Measurements from ENCODE around the gene GIPC2.
"Not testable (repeated sequence)": the region's sequence is repeated elsewhere in the genome, so short reads cannot be mapped to it uniquely, and the experiment has no call there.

GIPC2 gene

DNA sequence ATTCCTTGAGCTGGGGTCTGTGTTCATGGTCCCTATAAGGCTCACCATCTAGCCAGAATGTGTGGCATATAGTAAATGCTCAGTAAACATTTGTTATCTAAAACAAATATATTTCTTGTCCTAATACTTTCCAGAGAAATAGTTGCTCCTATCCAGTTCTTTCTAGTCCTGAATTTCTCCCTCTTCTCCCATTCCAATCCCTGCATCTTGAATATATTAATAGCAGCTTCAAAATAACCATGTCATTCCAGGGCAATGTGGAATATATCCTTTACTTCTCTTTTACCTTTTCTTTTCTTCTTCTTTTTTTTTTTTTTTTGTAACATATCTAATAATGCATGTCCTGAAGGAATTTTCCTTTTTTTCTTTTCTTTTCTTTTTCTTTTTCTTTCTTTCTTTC is 30.6 kb upstream of the GIPC2 start:
- Mint-ChIP-seq H3K36me3 (ENCODE audit: low read depth) (peaks cover 13% of the 10 kb centered on the region), H3K4me1 (ENCODE audit: low read depth) (peaks cover 2% of the 10 kb centered on the region), H3K27me3 (ENCODE audit: low read depth) (no peaks in the 10 kb centered on the region), H3K4me3 (no peak overlapping the region), H3K27ac (no peak overlapping the region), H3K9me3 (no peaks in the 10 kb centered on the region)
- no peak for DNase-seq (ENCODE audit: low spot score)

DNA sequence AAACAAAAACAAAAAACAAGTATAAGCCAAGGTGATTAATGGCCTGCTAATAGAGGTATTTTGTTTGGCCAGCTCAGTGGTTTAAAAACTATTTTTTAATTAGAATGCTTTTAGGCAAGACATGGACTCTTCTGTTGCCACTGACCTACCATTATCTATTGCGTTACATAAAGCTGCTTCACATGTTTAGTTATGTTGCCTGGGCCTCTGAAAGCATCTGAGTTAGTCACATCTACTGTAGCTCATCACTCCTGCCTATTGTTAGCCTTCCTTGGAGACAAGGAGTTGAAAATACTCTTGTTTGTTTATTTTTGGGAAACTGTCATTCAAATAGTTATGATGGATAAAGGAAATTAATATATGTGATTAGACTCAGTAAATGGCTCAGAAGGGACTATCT is 26.7 kb upstream of the GIPC2 start:
- H3K27ac Mint-ChIP-seq: no peak overlapping the region
- H3K4me1 Mint-ChIP-seq (ENCODE audit: low read depth): no peaks in the 10 kb centered on the region

DNA sequence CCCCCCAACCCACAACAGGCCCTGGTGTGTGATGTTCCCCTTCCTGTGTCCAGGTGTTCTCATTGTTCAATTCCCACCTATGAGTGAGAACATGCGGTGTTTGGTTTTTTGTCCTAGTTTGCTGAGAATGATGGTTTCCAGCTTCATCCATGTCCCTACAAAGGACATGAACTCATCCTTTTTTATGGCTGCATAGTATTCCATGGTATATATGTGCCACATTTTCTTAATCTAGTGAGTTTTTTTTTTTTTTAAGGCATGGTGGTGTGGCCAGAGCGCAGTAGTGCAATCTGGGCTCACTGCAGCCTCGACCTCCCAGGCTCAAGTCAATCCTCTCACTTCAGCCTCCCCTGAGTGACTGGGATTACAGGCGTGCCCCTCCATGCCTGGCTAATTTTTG is 24.6 kb upstream of the GIPC2 start:
- not testable (repeated sequence) for H3K36me3 Mint-ChIP-seq (ENCODE audit: low read depth); H3K9me3 Mint-ChIP-seq; H3K4me3 Mint-ChIP-seq; H3K27me3 Mint-ChIP-seq (ENCODE audit: low read depth); DNase-seq (ENCODE audit: low spot score); H3K4me1 Mint-ChIP-seq (ENCODE audit: low read depth); H3K27ac Mint-ChIP-seq

More for the DNA sequence above, 26.7 kb upstream of the GIPC2 start:
- no peaks in the 10 kb centered on the region for H3K27me3 Mint-ChIP-seq (ENCODE audit: low read depth)
- no peaks in the 10 kb centered on the region for H3K9me3 Mint-ChIP-seq
- no peak overlapping the region for H3K4me3 Mint-ChIP-seq
- H3K36me3 Mint-ChIP-seq (ENCODE audit: low read depth): peaks cover 7% of the 10 kb centered on the region
- DNase-seq (ENCODE audit: low spot score): no peak

DNA sequence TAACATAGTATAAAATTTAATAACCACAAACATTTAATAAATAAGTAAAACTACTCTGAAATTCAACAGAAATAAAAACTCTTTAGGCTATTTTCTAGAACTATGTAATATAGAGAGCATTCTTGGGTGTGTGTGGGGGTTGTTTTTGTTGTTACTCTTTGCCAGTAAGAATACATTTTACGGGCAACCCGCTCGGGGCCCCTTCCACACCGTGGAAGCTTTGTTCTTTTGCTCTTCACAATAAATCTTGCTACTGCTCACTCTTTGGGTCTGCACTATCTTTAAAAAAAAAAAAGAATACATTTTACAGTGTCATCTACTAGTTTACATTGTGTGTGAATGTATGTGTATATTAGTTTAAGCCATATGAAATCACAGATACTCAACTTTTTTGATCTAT is 16.0 kb upstream of the GIPC2 start:
- Mint-ChIP-seq H3K9me3 (no peaks in the 10 kb centered on the region), H3K27ac (no peak overlapping the region), H3K36me3 (ENCODE audit: low read depth) (no peaks in the 10 kb centered on the region), H3K4me1 (ENCODE audit: low read depth) (no peaks in the 10 kb centered on the region), H3K4me3 (no peak overlapping the region), H3K27me3 (ENCODE audit: low read depth) (peaks cover 14% of the 10 kb centered on the region)
- DNase-seq (ENCODE audit: low spot score): no peak

DNA sequence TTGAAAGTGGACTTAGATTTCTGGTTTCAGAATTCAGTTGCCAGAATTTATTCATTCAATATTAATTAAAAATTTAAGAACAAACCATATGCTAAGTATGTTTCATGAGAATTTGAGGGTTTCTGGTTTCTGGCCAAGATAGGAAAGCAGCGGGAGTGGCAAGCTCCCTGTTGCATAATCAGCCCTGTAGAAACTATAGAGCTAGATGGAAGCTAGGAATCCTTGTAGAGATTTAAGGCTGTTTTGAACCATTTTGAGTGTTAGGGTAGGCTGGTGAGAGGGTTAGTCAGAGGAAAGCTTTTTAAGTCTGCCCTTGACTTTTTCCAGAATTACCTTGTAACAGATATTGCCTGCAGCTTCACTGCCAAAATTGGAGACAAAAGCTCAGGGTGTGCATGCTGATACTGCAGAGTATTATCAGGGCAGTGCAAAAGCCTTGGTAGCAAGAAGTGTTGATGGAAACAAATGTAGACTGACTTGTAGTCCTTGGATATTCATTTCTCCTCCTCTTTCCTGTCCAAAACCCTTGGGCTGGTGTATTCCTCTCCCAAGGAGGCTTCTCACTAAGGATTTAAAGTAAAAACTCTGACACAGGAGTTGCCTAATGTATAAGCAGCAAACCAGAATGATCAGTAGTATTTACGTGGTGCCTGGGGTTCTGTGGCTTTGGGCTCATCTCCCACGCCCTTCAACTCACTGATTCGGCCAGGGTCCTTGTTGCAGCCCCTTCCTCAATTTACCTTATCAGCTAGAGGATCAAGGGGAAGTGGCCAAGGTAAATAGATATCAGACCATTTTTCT is 12.6 kb upstream of the GIPC2 start:
- Mint-ChIP-seq H3K36me3 (ENCODE audit: low read depth) (no peaks in the 10 kb centered on the region), H3K27me3 (ENCODE audit: low read depth) (peaks cover 16% of the 10 kb centered on the region), H3K4me3 (no peak overlapping the region), H3K27ac (no peak overlapping the region), H3K4me1 (ENCODE audit: low read depth) (no peaks in the 10 kb centered on the region), H3K9me3 (no peaks in the 10 kb centered on the region)
- DNase-seq (ENCODE audit: low spot score): no peak

DNA sequence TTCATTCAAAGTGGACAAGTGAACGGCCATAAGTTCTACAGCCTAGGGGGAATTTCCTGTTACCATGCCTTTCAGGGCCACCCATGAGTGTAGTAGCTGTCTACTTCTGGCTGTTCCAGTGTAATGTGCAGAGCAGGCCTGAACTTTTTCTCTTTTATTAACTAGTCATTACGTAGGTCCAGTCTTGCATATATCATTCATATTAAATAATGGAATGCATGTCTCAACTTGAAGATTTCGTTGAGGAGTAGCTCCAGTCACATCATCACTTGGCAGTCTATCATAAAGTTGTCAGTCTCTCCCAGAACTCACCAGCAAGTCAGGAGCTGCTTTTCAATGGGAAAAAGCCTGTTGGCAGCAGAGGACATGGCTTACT is 12.0 kb upstream of the GIPC2 start:
- Mint-ChIP-seq H3K36me3 (ENCODE audit: low read depth) (no peaks in the 10 kb centered on the region), H3K4me3 (no peak overlapping the region), H3K27ac (no peak overlapping the region), H3K4me1 (ENCODE audit: low read depth) (no peaks in the 10 kb centered on the region), H3K27me3 (ENCODE audit: low read depth) (peaks cover 16% of the 10 kb centered on the region), H3K9me3 (no peaks in the 10 kb centered on the region)
- DNase-seq (ENCODE audit: low spot score): no peak

DNA sequence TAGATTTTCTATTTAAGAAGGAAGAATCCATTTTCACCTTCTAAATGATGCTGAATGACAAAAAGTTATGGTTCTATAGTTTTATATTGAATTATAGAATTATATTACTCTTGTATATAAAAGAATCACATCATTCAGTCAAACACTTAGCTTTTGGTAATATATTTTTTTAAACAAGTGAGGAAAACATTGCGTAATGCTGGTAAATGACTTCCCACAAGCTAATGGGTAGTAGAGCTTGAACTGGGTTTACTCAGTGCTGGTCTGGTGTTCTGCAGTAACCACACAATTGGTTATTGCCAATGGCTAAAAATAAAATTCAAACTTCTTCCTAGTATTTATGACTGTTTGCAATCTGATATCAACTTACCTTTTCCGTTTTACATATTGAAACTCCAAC is 10.6 kb upstream of the GIPC2 start:
- Mint-ChIP-seq H3K36me3 (ENCODE audit: low read depth) (no peaks in the 10 kb centered on the region), H3K27me3 (ENCODE audit: low read depth) (peaks cover 16% of the 10 kb centered on the region), H3K4me3 (no peak overlapping the region), H3K27ac (no peak overlapping the region), H3K4me1 (ENCODE audit: low read depth) (no peaks in the 10 kb centered on the region), H3K9me3 (no peaks in the 10 kb centered on the region)
- DNase-seq (ENCODE audit: low spot score): no peak

DNA sequence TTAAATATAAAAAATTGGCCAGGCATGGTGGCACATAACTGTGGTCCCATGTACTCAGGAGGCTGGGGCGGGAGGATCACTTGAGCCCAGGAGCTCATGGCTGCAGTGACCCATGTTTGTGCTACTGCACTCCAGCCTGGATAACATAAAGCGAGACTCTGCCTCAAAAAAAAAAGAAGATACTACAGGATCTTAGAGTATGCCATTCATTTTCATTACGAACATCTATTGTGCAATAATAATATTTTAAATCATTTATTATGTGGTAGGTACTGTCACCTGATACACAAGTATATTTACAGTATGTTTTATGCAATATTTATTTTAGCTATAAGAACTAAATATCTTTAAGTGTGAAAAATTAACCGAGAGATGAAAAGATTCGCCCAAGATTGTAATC is 9.3 kb upstream of the GIPC2 start:
- no peak for DNase-seq (ENCODE audit: low spot score)
- H3K9me3 Mint-ChIP-seq: no peaks in the 10 kb centered on the region

DNA sequence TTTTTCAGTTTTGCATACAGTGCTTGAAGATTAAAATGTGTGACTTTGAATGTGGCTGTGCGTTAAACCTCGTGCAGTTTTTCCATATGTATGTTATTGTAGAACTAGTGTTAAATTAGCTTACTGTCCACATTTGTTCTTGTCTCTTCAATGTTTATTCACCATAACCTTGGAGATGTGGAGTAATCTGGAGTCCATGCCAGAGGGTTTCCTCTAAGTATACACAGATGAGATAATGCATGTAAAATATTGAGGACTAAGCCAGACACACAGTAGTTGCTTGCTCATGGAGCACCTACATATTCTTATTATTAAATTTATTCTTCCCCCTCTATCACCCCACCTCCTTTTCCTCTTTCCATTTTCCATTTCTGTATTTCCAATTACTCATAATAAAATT is 7.7 kb upstream of the GIPC2 start:
- Mint-ChIP-seq H3K9me3 (no peaks in the 10 kb centered on the region), H3K4me3 (no peak overlapping the region), H3K36me3 (ENCODE audit: low read depth) (no peaks in the 10 kb centered on the region), H3K27me3 (ENCODE audit: low read depth) (peaks cover 22% of the 10 kb centered on the region), H3K4me1 (ENCODE audit: low read depth) (peaks cover 8% of the 10 kb centered on the region), H3K27ac (no peak overlapping the region)
- no peak for DNase-seq (ENCODE audit: low spot score)

More for the DNA sequence above, 9.3 kb upstream of the GIPC2 start:
- H3K36me3 Mint-ChIP-seq (ENCODE audit: low read depth): no peaks in the 10 kb centered on the region
- peaks cover 8% of the 10 kb centered on the region for H3K4me1 Mint-ChIP-seq (ENCODE audit: low read depth)
- H3K4me3 Mint-ChIP-seq: no peak overlapping the region
- peaks cover 16% of the 10 kb centered on the region for H3K27me3 Mint-ChIP-seq (ENCODE audit: low read depth)
- H3K27ac Mint-ChIP-seq: no peak overlapping the region

DNA sequence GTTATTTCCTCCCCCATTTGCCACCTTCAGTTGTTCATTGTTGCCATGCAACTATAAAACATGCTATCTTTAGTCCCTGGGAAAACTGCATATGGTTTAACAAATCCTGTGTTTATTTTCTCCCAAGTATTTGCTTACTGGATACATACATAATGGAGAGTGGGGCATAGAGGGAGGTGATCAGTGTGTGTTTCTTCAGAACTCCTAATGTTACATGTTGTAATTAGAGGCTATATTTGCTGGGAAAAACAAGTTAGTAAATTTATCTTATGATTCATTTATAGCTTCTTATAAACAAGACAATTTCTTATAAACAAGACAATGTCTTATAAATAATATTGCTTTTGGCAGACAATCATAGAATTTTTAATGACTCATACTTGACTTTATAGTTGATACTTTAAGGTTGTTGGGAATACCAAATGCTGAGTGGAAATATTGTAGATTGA is 7.3 kb upstream of the GIPC2 start:
- Mint-ChIP-seq H3K36me3 (ENCODE audit: low read depth) (no peaks in the 10 kb centered on the region), H3K27me3 (ENCODE audit: low read depth) (peaks cover 26% of the 10 kb centered on the region), H3K9me3 (no peaks in the 10 kb centered on the region), H3K4me1 (ENCODE audit: low read depth) (peaks cover 8% of the 10 kb centered on the region), H3K27ac (no peak overlapping the region), H3K4me3 (no peak overlapping the region)
- no peak for DNase-seq (ENCODE audit: low spot score)

DNA sequence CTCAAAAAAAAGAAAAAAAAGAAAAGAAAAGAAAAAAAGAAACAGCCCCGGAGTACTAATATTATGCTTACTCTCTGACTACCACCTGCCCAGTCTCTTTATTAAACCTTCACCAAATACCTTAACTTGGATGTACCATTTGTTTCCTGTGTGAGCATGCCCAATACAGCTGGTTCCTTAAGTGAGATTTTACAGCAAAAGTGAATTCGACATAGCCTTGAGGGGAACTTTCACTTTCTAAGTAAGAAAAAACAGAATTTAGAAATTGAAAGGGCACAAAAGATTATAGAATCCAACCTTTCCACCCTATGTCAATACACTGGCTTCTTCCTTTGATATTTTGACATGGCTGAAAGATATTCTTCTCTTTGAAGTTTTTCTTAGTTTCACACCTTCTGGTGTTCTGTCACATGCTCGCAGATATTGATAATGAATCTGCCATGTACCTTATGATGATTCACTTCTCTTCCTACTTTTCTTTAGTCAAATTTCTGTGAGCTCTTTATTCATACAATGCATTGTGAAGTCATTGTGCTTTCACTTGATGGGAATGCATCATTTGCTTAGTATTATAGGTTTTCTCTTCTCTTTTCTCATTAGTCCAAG is 5.2 kb upstream of the GIPC2 start:
- peaks cover 19% of the 10 kb centered on the region for H3K4me1 Mint-ChIP-seq (ENCODE audit: low read depth)
- peaks cover 29% of the 10 kb centered on the region for H3K27me3 Mint-ChIP-seq (ENCODE audit: low read depth)
- DNase-seq (ENCODE audit: low spot score): no peak
- no peak overlapping the region for H3K27ac Mint-ChIP-seq
- H3K9me3 Mint-ChIP-seq: no peaks in the 10 kb centered on the region
- H3K4me3 Mint-ChIP-seq: peak overlapping the region; percentile 24
- no peaks in the 10 kb centered on the region for H3K36me3 Mint-ChIP-seq (ENCODE audit: low read depth)

DNA sequence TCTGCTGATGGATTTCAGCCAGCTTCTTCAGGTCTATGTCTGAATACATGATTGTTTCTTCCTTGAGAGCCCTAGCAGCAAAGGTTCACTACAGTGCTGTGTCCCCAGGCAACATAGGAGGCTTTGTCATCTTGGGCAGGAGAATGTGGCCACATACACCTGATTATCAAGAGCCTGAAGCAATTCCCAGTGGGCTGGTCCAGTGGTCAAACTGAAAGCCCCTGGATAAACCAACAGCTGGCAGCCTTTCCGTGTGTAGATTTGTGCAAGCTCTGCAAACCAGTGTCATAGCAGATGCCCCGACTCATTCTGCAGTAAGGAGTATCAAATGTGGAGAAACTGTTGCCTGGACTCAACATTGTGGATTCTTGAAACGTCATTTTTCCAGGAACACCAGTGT is 2.3 kb upstream of the GIPC2 start:
- H3K9me3 Mint-ChIP-seq: no peaks in the 10 kb centered on the region
- H3K36me3 Mint-ChIP-seq (ENCODE audit: low read depth): no peaks in the 10 kb centered on the region
- peaks cover 43% of the 10 kb centered on the region for H3K27me3 Mint-ChIP-seq (ENCODE audit: low read depth)
- no peak for DNase-seq (ENCODE audit: low spot score)
- H3K27ac Mint-ChIP-seq: no peak overlapping the region
- peaks cover 26% of the 10 kb centered on the region for H3K4me1 Mint-ChIP-seq (ENCODE audit: low read depth)
- no peak overlapping the region for H3K4me3 Mint-ChIP-seq

DNA sequence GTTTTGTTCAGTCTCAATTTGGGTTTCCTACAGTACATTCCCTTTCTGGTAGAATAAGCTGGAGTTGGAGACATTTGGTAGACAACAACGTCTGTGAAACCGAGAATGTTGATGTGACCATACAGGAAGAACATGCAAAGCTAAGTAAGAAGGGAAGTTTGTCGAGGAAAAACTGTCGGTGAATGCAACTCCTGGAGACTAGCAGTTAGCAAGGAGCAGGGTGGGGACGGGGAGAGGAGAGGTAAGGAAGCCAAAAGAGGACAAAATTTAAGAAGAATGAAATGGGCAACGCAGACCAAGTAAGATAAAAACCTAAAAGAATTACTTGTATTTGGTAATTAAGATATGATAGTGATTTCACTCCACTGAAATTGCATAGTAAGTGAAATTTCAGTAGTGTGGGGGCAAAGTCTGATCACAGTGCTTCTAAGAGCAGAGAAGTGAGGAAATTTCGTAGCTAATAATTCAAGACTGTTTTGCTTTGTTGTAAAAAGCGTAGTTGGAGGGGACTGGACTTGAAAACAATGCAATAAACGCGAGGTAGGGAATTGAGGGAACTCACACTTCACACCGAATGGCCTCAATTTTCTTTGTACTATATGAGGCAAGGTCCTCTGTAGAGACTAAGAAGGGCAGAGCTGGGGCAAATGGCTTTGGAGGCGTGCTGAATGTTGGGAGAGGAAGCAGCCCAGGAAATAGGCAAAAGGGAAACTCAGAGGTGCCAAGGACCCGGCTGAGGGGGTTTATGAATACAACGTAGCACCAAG is 787 bp upstream of the GIPC2 start:
- Mint-ChIP-seq H3K27me3 (ENCODE audit: low read depth) (peaks cover 48% of the 10 kb centered on the region), H3K4me3 (peak overlapping the region; percentile 71), H3K36me3 (ENCODE audit: low read depth) (no peaks in the 10 kb centered on the region), H3K9me3 (no peaks in the 10 kb centered on the region), H3K27ac (no peak overlapping the region), H3K4me1 (ENCODE audit: low read depth) (peaks cover 28% of the 10 kb centered on the region)
- DNase-seq (ENCODE audit: low spot score): no peak

DNA sequence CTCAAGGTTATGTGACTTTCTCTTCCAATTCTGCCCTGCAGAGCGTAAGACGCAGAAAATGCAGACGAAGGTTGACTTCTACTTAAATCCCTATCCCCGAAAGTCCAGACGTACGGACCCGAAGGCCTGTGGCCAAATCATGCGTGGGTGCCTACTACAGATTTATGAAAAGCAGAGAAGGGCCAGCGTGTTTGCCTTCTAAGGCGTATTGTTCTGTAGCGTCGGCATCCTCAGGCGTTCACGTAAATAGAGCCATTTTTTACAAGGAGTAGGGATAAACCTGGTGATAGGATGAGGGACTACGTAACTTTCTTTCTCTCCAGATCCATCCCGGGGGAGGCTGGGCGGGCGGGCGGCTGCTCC is 222 bp upstream of the GIPC2 start:
- Mint-ChIP-seq H3K4me3 (peak overlapping the region; percentile 71), H3K4me1 (ENCODE audit: low read depth) (peaks cover 26% of the 10 kb centered on the region), H3K36me3 (ENCODE audit: low read depth) (no peaks in the 10 kb centered on the region), H3K9me3 (no peaks in the 10 kb centered on the region), H3K27me3 (ENCODE audit: low read depth) (peaks cover 48% of the 10 kb centered on the region), H3K27ac (no peak overlapping the region)
- no peak for DNase-seq (ENCODE audit: low spot score)
